Skeletal muscle satellite cell (primary cell): Measurements from ENCODE around the gene DLX4.
A peak's percentile ranks its signal among the peaks of the same experiment; 100 is the strongest.

ENCODE experiments used
- H3K27me3 ChIP-seq: 2 replicates; pipeline ENCODE4 v1.7.0; 2013; ENCODE audit warnings: low read length; ENCODE audit not compliant: control insufficient read depth, insufficient read depth
- H3K36me3 ChIP-seq: 2 replicates; pipeline ENCODE4 v1.7.0; 2013; ENCODE audit warnings: mild to moderate bottlenecking, control low read depth, low read length; ENCODE audit not compliant: insufficient read depth
- H3K4me1 ChIP-seq: 2 replicates; pipeline ENCODE4 v1.7.0; 2013; ENCODE audit warnings: low read length; ENCODE audit not compliant: control insufficient read depth, insufficient read depth
- H3K4me2 ChIP-seq: 2 replicates; pipeline ENCODE4 v1.7.0; 2013; ENCODE audit warnings: mild to moderate bottlenecking, low read length
- H3K4me3 ChIP-seq: 2 replicates; pipeline ENCODE4 v1.7.0; 2013; ENCODE audit warnings: low read length
- H3K9ac ChIP-seq: 2 replicates; pipeline ENCODE4 v1.7.0; 2013; ENCODE audit warnings: mild to moderate bottlenecking, low read depth, low read length, moderate library complexity
- H3K9me3 ChIP-seq: replicated peaks from 2 replicates; pipeline ENCODE4 v1.7.0; 2013; ENCODE audit warnings: mild to moderate bottlenecking, control low read depth, low read length

The DLX4 gene

DNA sequence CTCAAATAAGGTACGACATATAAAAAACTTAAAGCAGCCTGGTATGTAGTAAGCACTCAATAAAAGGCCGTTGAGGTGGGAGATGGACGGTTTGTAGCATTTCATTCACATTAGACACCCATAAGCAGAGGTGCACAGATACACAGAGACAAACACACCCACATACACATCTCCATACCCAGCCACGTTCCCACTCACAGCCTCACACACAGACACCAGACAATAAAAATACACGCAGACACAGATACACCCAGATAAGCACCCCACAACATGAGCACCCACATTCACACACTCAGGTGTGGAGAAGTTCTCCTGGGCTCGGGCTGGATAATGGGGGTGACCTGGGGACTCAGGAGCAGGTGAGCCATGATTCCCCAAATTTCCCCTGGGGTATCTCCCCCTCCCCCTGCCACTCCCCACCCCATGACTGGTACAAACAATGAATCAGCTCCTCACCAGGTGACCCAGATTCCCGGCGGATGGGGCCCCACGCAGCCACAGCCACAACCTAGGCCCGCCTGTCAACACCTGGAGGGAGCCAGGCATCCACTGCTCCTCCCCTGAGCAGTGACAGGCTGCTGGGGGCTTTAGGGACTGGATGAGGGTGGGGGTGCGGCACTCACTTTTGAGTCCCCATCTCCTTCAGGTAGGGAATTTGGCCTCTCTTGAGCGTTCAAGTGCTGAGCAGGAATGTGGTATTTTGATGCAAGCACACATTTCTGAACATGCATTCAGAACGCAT lies 23.4 kb downstream of the DLX4 start:
- Histone ChIP-seq H3K4me2 (peak overlapping the region; percentile 83), H3K9me3 (no peaks in the 10 kb centered on the region), H3K9ac (no peak overlapping the region), H3K36me3 (no peaks in the 10 kb centered on the region), H3K27me3 (peaks cover 32% of the 10 kb centered on the region), H3K4me3 (peak overlapping the region; percentile 72), H3K4me1 (peaks cover 28% of the 10 kb centered on the region)

DNA sequence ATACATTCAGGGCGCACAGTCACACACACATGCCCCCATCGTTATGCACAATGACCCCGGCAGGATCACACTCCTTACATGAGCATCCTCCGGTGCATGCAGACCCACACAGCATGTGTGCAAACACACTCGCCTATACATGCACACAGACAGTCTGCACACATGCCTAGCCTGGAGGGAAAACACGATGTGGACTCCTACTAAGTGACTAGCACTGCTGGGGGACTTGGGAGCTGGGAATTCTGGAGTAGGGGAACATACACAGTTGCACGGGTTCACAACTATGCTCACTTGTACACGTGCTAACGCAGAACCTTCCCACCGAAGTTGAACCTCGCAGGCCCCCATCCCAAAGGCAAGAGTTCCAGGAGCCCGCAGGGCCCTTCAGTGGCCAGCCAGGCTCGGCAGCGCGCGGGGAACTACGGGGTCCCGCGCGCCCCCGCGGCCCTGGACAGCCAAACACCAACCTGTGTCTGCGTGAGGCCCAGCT lies 24.0 kb downstream of the DLX4 start:
- H3K4me1 ChIP-seq: peaks cover 22% of the 10 kb centered on the region
- H3K4me2 ChIP-seq: peak overlapping the region; percentile 83
- H3K9ac ChIP-seq: peak overlapping the region; percentile 68
- no peaks in the 10 kb centered on the region for H3K36me3 ChIP-seq
- H3K4me3 ChIP-seq: peak overlapping the region; percentile 72
- H3K27me3 ChIP-seq: peaks cover 32% of the 10 kb centered on the region
- no peaks in the 10 kb centered on the region for H3K9me3 ChIP-seq

DNA sequence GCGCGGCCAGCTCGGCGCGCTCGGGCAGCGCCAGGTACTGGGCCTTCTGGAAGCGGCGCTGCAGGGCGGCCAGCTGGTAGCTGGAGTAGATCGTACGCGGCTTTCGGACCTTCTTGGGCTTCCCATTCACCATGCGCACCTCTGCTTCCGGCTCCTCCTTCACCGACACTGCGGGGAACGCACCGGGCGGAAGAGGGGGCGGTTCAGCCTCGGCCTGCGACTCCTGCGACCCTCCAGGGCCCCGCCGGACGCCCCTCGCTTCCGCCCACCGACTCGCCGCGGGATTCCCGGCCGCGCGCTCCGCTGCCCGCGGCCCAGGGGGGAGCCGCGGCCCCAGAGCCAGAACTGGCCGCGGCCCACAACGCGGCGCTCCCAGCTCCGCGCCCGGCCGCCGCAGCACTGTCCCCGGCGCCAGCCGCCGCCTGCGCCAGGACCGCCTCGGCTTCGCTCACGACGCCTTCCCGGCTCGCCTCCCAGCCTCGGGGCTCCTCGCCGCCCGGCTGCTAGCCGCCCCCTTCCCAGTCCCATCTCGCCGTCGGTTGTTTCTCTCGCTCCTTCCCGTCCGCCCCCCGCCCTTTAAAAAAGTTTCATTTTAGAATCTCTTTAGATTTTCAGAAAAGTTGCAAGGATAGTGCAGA lies 24.6 kb downstream of the DLX4 start:
- H3K27me3 ChIP-seq: peaks cover 32% of the 10 kb centered on the region
- H3K9ac ChIP-seq: peak overlapping the region; percentile 68
- H3K4me3 ChIP-seq: peak overlapping the region; percentile 72
- no peaks in the 10 kb centered on the region for H3K36me3 ChIP-seq
- H3K4me1 ChIP-seq: peaks cover 18% of the 10 kb centered on the region
- H3K9me3 ChIP-seq: no peaks in the 10 kb centered on the region
- H3K4me2 ChIP-seq: peak overlapping the region; percentile 83

DNA sequence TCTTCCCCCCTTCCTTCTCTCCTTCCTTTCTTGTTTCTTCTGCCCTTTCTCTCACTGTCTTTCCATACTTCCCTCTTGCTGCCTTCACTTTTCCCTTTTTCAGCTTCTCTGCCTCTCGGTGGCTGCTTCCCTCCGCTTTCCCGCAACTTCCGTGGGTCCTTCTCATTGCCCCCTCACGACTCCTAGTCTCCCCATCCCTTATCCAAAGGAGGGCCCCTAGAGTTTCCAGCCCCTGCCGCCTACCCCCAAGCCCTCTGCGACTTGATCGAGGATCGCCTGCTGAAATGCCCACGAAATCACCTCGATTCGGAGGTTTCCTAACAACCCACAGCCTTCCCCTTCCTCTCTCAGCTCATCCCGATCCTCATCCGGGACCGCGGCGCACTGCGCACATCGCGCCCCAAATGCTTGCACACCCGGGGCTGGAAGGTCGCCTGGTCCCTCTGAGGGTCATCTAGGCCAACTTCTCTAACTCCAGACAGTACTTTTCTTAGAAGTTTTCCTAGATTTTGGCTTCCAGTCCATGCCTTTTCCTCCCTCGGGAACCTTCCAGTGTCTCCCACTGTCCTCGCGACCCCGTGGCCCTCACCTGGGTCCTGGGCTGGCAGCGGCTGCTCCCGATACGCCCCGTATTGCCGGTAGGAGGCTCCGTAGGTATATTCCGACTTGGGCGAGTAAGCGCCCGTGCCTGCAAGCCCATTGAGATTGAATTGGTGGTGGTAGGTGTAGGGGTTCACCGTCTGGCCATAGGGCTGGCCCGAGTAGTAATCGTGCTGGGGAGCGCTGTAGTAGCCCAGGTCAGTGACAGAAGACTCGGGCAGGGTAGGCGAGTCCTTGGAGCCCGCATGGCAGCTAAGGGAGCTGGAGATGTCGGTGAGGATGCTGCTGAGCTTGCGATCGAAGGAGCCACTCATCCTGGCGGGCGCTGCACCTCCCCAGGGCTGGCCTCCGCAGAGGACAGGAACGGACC lies 25.4 kb downstream of the DLX4 start:
- peaks cover 38% of the 10 kb centered on the region for H3K27me3 ChIP-seq
- H3K9ac ChIP-seq: peak overlapping the region; percentile 68

DNA sequence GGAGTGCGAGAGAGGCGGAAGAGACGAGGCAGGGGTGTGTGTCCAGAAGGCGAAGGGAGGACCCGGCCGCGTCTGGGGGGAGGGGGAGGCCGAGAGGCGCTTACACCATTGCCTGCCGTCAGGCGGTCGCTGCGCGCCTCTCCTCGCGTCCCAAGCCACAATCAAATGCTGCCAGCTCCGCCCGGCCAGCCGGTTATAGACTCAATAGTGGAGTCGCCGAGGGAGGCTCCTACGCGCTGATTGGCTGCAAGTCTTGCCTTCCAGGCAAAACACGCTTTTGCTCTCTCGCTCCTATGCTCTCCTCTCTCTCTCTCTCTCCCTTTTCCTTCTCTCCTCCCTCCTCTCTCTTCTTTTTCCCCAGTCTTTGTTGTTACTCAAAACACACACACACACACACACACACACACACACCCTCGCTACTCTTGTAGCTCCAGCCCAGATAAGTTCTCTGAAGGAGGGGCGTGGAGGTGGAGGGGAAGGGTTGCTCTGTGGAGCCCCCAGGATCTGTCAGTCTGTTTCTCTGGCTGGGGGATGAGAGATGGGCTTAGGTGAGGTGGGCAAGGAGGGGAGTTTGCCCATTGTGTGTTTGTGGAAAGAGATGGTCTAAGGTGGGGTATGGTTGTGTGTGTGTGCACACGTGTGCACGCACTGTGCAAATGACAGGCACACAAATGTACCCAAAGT lies 26.2 kb downstream of the DLX4 start, which contains the start of gene DLX3:
Gene DLX3, minus strand, starts transcription at position 170 of the 684 bp plus-strand sequence. CDS start 226 bp downstream, outside the sequence.
- H3K4me2 ChIP-seq: peak within 1 kb of the TSS; percentile 83
- no peaks in the 10 kb centered on the region for H3K36me3 ChIP-seq
- H3K27me3 ChIP-seq: peaks cover 46% of the 10 kb centered on the region
- H3K9ac ChIP-seq: peak within 1 kb of the TSS; percentile 68
- H3K9me3 ChIP-seq: no peaks in the 10 kb centered on the region
- peak within 1 kb of the TSS; percentile 72 for H3K4me3 ChIP-seq
- peaks cover 18% of the 10 kb centered on the region for H3K4me1 ChIP-seq

More for the DNA sequence above, 25.4 kb downstream of the DLX4 start:
- H3K9me3 ChIP-seq: no peaks in the 10 kb centered on the region
- peak overlapping the region; percentile 72 for H3K4me3 ChIP-seq
- H3K4me1 ChIP-seq: peaks cover 18% of the 10 kb centered on the region
- no peaks in the 10 kb centered on the region for H3K36me3 ChIP-seq
- H3K4me2 ChIP-seq: peak overlapping the region; percentile 83

DNA sequence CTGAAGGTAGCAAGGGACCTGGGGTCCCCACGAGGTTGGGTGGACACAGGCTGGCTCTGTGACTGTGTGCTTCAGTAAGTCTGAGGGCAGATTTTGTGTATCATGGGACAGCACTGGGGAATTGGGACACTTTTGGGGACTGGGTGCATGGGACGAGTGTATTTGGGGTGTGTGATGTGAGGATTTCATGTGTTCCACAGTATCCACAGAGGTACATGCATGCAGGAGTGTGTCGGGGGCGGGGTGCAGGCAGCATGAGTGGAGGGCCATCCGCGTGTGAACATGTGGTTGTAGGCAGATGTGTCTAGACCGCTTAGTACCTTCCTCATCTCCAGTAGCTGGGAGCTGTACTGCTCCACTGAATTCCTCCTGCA lies 27.1 kb downstream of the DLX4 start:
- peaks cover 18% of the 10 kb centered on the region for H3K4me1 ChIP-seq
- no peaks in the 10 kb centered on the region for H3K9me3 ChIP-seq
- H3K27me3 ChIP-seq: peaks cover 52% of the 10 kb centered on the region
- H3K4me2 ChIP-seq: no peak overlapping the region
- no peaks in the 10 kb centered on the region for H3K36me3 ChIP-seq
- H3K4me3 ChIP-seq: no peak overlapping the region
- H3K9ac ChIP-seq: no peak overlapping the region

DNA sequence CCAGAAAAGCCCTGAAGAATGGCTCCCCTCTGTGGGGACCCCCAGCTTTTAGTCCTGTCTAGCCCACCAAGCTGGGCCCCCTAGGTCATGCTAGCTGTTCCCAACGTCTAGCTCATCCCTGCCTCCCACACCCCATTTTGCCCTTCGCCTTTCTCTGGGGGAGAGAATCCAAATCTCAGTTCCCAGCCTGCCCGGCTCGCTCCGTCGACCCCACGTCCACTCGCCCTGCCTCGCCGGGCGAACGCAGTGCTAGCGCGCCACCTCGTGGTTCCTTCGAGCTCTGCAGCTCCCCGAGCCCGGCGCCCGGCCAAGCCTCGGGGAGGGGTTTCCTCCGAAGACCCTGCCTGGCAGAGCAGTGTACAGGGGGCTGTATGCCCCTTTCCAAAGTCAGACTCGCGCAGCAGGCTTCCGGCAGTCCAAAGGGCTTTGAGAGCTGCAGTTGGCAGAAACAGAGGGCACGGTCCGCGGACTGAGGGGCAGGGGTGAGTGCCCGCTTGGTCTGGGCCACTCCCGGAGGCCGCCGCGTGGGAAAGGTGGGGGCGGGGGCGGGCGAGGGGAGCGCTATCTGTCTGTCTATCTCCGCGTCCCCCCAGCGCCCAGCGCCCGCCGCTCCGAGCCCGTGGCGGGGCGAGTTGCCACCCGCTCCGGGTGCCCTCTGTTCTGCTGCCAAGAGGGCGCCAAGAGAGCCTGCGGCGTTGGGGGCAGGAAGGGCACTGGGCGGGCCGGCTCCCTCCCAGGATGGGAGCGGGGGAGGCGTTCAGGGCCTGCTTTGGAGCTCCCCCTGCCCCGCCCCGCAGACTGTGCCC lies 27.7 kb downstream of the DLX4 start:
- Histone ChIP-seq H3K4me3 (peak overlapping the region; percentile 73), H3K27me3 (peaks cover 56% of the 10 kb centered on the region), H3K36me3 (no peaks in the 10 kb centered on the region), H3K4me1 (peaks cover 18% of the 10 kb centered on the region), H3K9me3 (no peaks in the 10 kb centered on the region), H3K4me2 (peak overlapping the region; percentile 93), H3K9ac (peak overlapping the region; percentile 56)

DNA sequence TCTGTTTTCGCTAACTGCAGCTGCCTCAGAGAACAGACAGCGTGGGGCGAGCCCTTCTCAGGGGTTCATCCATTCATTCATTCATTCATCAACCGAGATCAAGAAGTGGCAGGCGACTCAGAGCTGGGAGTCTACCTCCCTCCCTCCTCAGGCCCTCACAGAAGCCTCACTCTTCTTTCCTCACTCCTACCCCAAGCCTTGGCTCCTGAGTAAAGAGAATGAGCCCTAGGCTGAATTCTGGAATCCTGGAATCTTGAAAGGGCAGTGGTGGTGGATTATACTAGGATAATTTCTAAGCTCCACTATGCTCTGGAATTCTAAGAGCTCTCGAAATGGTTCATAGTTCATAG lies 28.3 kb downstream of the DLX4 start:
- peak overlapping the region; percentile 93 for H3K4me2 ChIP-seq
- H3K9me3 ChIP-seq: no peaks in the 10 kb centered on the region
- no peaks in the 10 kb centered on the region for H3K36me3 ChIP-seq
- H3K4me1 ChIP-seq: peaks cover 18% of the 10 kb centered on the region
- H3K27me3 ChIP-seq: peaks cover 62% of the 10 kb centered on the region
- H3K4me3 ChIP-seq: no peak overlapping the region
- H3K9ac ChIP-seq: no peak overlapping the region

DNA sequence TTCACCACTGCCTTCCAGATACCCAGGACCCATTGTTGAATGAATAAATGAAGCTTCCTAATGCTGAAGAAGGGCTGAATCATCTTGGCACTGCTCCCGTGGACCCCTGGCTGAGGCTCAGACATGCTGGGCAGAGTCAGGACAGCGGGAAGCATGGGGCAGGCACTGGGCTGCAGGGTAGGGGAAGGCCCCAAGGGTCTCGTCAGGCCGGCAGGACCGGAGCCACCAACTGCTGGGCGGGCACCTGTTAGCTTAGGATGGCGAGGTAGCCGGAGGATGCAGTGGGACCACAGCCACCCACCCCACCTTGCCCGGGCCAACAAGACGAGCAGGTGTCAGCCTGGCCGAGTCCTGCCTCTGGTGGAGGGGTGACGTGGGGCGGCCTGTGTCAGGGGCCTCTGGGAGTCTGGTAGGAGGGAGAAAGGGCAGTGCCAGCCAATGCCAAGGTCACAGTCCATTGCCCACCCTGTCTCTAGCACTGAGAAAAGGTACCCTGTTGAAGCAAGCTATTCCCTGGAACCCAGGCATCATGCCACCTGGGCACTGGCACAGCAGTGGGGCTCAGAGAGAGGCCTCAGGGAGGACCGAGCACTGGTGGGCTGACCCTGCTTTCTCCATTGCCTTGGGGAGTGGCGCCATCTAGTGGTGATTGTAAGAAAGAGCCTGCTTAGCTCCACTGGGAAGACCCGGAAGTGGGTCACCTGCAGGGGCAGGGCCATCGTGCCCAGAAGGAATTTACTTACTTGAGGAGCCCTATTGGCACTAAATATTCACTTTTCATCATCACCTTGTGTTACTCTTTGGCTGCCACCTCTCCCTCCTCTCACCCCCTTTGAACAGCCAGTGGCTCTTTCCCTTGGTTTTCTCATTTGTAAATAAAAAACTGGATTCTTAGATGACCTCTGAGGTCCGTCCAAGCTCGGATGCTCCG lies 29.0 kb downstream of the DLX4 start:
- H3K9ac ChIP-seq: no peak overlapping the region
- H3K9me3 ChIP-seq: no peaks in the 10 kb centered on the region
- H3K4me2 ChIP-seq: peak overlapping the region; percentile 43
- H3K4me1 ChIP-seq: peaks cover 18% of the 10 kb centered on the region
- H3K27me3 ChIP-seq: peaks cover 62% of the 10 kb centered on the region
- H3K36me3 ChIP-seq: no peaks in the 10 kb centered on the region
- H3K4me3 ChIP-seq: no peak overlapping the region
